GM23338 (cell line): ENCODE measurements around the gene C17orf100. TPM values are rescaled to one million over a fixed set of nuclear protein-coding genes. Genes with fewer than 3 reads are reported as not detected.
A peak's percentile ranks its signal among the peaks of the same experiment; 100 is the strongest.

ENCODE experiments used
- ATAC-seq: fragments of 200-7000 bp; cut with Tn5 transposase; 3 replicates; pipeline ENCODE4 v1.9.1; 2020
- DNase-seq: peaks from one replicate; pipeline ENCODE4 v3.0.0-alpha.2; 2015; ENCODE audit warnings: low spot score
- H2AFZ ChIP-seq: fragments of 200-600 bp; sonication (generic); 2 replicates; pipeline ENCODE4 v1.8.0; 2016; ENCODE audit warnings: antibody characterized with exemption, mild to moderate bottlenecking, moderate library complexity
- H3F3A ChIP-seq: fragments of 200-600 bp; sonication (generic); replicated peaks from 2 replicates; pipeline ENCODE4 v1.8.0; 2017; ENCODE audit warnings: antibody characterized with exemption, mixed run types, low read depth
- H3K27ac ChIP-seq: fragments of 200-600 bp; sonication (generic); 2 replicates; pipeline ENCODE4 v1.6.1; 2016; ENCODE audit warnings: low read depth
- H3K27me3 ChIP-seq: fragments of 200-600 bp; sonication (generic); 2 replicates; pipeline ENCODE4 v1.8.0; 2016; ENCODE audit warnings: mild to moderate bottlenecking, mixed run types, moderate library complexity; ENCODE audit not compliant: insufficient read depth
- H3K36me3 ChIP-seq: fragments of 200-600 bp; sonication (generic); 2 replicates; pipeline ENCODE4 v1.8.0; 2016; ENCODE audit warnings: mild to moderate bottlenecking; ENCODE audit not compliant: insufficient read depth
- H3K4me1 ChIP-seq: fragments of 200-600 bp; sonication (generic); 2 replicates; pipeline ENCODE4 v1.8.0; 2016; ENCODE audit warnings: mild to moderate bottlenecking, moderate library complexity; ENCODE audit not compliant: insufficient read depth
- H3K4me2 ChIP-seq: fragments of 200-600 bp; sonication (generic); 2 replicates; pipeline ENCODE4 v1.7.1; 2017; ENCODE audit warnings: mixed run types
- H3K4me3 ChIP-seq: fragments of 200-600 bp; sonication (generic); 2 replicates; pipeline ENCODE4 v1.6.1; 2016; ENCODE audit warnings: mixed run types
- H3K79me2 ChIP-seq: fragments of 200-600 bp; sonication (generic); replicated peaks from 2 replicates; pipeline ENCODE4 v1.8.0; 2017; ENCODE audit warnings: mild to moderate bottlenecking; ENCODE audit not compliant: insufficient read depth
- H3K9me2 ChIP-seq: fragments of 200-600 bp; sonication (generic); 2 replicates; pipeline ENCODE4 v1.8.0; 2017; ENCODE audit not compliant: insufficient read depth
- H4K20me1 ChIP-seq: fragments of 200-600 bp; sonication (generic); replicated peaks from 2 replicates; pipeline ENCODE4 v1.8.0; 2017; ENCODE audit warnings: mild to moderate bottlenecking; ENCODE audit not compliant: insufficient read depth
- H3K27ac Mint-ChIP-seq: 2 replicates; pipeline ENCODE4 v1.8.0; 2020; ENCODE audit warnings: inconsistent platforms, mild to moderate bottlenecking, moderate library complexity, mixed read lengths
- H3K27me3 Mint-ChIP-seq: 3 replicates; pipeline ENCODE4 v1.8.0; 2022; ENCODE audit warnings: low read depth, mild to moderate bottlenecking, moderate library complexity, mixed read lengths, inconsistent platforms; ENCODE audit not compliant: insufficient read depth, poor library complexity
- H3K36me3 Mint-ChIP-seq: 3 replicates; pipeline ENCODE4 v1.8.0; 2021; ENCODE audit warnings: low read depth, mild to moderate bottlenecking, inconsistent platforms, moderate library complexity, mixed read lengths
- H3K4me1 Mint-ChIP-seq: 3 replicates; pipeline ENCODE4 v1.8.0; 2020; ENCODE audit warnings: mild to moderate bottlenecking, inconsistent platforms, mixed read lengths
- H3K4me3 Mint-ChIP-seq: 3 replicates; pipeline ENCODE4 v1.8.0; 2021; ENCODE audit warnings: moderate library complexity, mild to moderate bottlenecking, inconsistent platforms, mixed read lengths
- H3K9me3 Mint-ChIP-seq: 3 replicates; pipeline ENCODE4 v1.8.0; 2020; ENCODE audit warnings: moderate library complexity, mild to moderate bottlenecking, inconsistent platforms, mixed read lengths
- CREB1 ChIP-seq: fragments of 250-450 bp; sonication (Bioruptor Pico); IDR thresholded peaks from 2 replicates; pipeline ENCODE4 v1.5.0; 2020; ENCODE audit warnings: low read depth, mild to moderate bottlenecking, moderate library complexity
- ETS1 ChIP-seq: IDR thresholded peaks from 2 replicates; pipeline ENCODE4 v1.6.1; 2016; ENCODE audit warnings: antibody characterized with exemption
- EZH2 ChIP-seq: fragments of 200-600 bp; sonication (generic); IDR thresholded peaks from one replicate; pipeline ENCODE4 v1.8.0; 2017; ENCODE audit warnings: antibody characterized with exemption, mild to moderate bottlenecking, low read depth; ENCODE audit not compliant: unreplicated experiment
- EZH2phosphoT487 ChIP-seq: fragments of 200-600 bp; sonication (generic); IDR thresholded peaks from one replicate; pipeline ENCODE4 v1.8.1; 2018; ENCODE audit warnings: antibody characterized with exemption; ENCODE audit not compliant: unreplicated experiment
- JUNB ChIP-seq: IDR thresholded peaks from one replicate; pipeline ENCODE4 v1.6.1; 2016; ENCODE audit warnings: antibody characterized with exemption; ENCODE audit not compliant: unreplicated experiment
- NANOG ChIP-seq: IDR thresholded peaks from 2 replicates; pipeline ENCODE4 v1.6.1; 2016; ENCODE audit warnings: antibody characterized with exemption, borderline replicate concordance
- POLR2AphosphoS5 ChIP-seq: IDR thresholded peaks from 2 replicates; pipeline ENCODE4 v1.6.1; 2016; ENCODE audit warnings: antibody characterized with exemption, low read depth
- REST ChIP-seq: IDR thresholded peaks from one replicate; pipeline ENCODE4 v1.6.1; 2018; ENCODE audit warnings: antibody characterized with exemption; ENCODE audit not compliant: unreplicated experiment
- STAT1 ChIP-seq: IDR thresholded peaks from one replicate; pipeline ENCODE4 v1.6.1; 2016; ENCODE audit warnings: antibody characterized with exemption; ENCODE audit not compliant: unreplicated experiment
- ZNF114 ChIP-seq: fragments of 250-450 bp; sonication (Bioruptor Pico); IDR thresholded peaks from 2 replicates; pipeline ENCODE4 v1.5.0; 2020; ENCODE audit warnings: mild to moderate bottlenecking, moderate library complexity
- ZNF331 ChIP-seq: fragments of 250-450 bp; sonication (Bioruptor Pico); IDR thresholded peaks from 2 replicates; pipeline ENCODE4 v1.5.0; 2020; ENCODE audit warnings: low read depth, mild to moderate bottlenecking, moderate library complexity
- polyA plus RNA-seq: library from polyadenylated mRNA; unstranded; fragments of >200 nt; fragmentation: Nextera tagmentation; extraction: Ambion mirVana; gene quantifications from 2 replicates; pipeline ENCODE4 v1.2.1, GENCODE V29; 2016
- total RNA-seq: library from RNA; depleted of rRNA; stranded (reverse); fragments of >200 nt; shearing (Covaris generic); gene quantifications from 2 replicates; pipeline ENCODE4 v1.2.3, GENCODE V29; 2014
- TF ChIP-seq, protein P1 (sequence below): fragments of 250-450 bp; sonication (Bioruptor Pico); IDR thresholded peaks from 2 replicates; pipeline ENCODE4 v1.5.0; 2020; ENCODE audit warnings: mild to moderate bottlenecking, moderate library complexity
- TF ChIP-seq, protein P2 (sequence below), 2 experiments: fragments of 200-600 bp in 1 of 2; sonication (generic) in 1 of 2; conservative IDR thresholded peaks; 2 replicates each; pipeline versions ENCODE4 v1.5.1 to v1.6.1; 2016 to 2017; ENCODE audit warnings: antibody characterized with exemption in 2 of 2, low read depth in 2 of 2, mild to moderate bottlenecking in 2 of 2, moderate library complexity in 1 of 2

C17orf100 gene
- total and polyA plus RNA-seq, 2 experiments from 2014 or later: 2.7 to 3.9 TPM

GRCh38 chr17:6640536-6641246 is 10.9 kb upstream of the C17orf100 start, which contains the start of the genes KIAA0753 and TXNDC17:
Gene KIAA0753 (minus strand): TSS chr17:6640711. CDS start chr17:6635103, 5,608 bp downstream.
Gene TXNDC17 (plus strand): TSS chr17:6641060. CDS start chr17:6641083, 23 bp downstream.
- peaks cover 41% of the 10 kb centered on the region for H3K79me2 ChIP-seq
- H3K4me3 Mint-ChIP-seq: peak within 1 kb of the TSS; percentile 91
- H3K36me3 Mint-ChIP-seq: peaks cover 27% of the 10 kb centered on the region
- H3K9me3 Mint-ChIP-seq: no peaks in the 10 kb centered on the region
- H3K27ac ChIP-seq: peak within 1 kb of the TSS; percentile 94
- H3K4me1 Mint-ChIP-seq: peaks cover 18% of the 10 kb centered on the region
- no peaks in the 10 kb centered on the region for H3K9me2 ChIP-seq
- H3K4me1 ChIP-seq: peaks cover 12% of the 10 kb centered on the region
- H2AFZ ChIP-seq: peak within 1 kb of the TSS; percentile 100; the same call in 1 of the 2 replicates
- peak within 1 kb of the TSS; percentile 100 for H3K27ac Mint-ChIP-seq
- peaks cover 13% of the 10 kb centered on the region for H4K20me1 ChIP-seq
- H3K4me3 ChIP-seq: peak within 1 kb of the TSS; percentile 90
- TF ChIP-seq ZNF114 (CRISPR knock-in tag) (no peak), CREB1 (CRISPR knock-in tag) (peak; percentile 12; the same call in 1 of the 2 replicates), REST (no peak), EZH2 (no peak), STAT1 (no peak), EZH2phosphoT487 (no peak), JUNB (no peak), POLR2AphosphoS5 (peak; percentile 97), NANOG (no peak), ZNF331 (CRISPR knock-in tag) (no peak), ETS1 (peak; percentile 67)
- TF ChIP-seq, protein P1, sequence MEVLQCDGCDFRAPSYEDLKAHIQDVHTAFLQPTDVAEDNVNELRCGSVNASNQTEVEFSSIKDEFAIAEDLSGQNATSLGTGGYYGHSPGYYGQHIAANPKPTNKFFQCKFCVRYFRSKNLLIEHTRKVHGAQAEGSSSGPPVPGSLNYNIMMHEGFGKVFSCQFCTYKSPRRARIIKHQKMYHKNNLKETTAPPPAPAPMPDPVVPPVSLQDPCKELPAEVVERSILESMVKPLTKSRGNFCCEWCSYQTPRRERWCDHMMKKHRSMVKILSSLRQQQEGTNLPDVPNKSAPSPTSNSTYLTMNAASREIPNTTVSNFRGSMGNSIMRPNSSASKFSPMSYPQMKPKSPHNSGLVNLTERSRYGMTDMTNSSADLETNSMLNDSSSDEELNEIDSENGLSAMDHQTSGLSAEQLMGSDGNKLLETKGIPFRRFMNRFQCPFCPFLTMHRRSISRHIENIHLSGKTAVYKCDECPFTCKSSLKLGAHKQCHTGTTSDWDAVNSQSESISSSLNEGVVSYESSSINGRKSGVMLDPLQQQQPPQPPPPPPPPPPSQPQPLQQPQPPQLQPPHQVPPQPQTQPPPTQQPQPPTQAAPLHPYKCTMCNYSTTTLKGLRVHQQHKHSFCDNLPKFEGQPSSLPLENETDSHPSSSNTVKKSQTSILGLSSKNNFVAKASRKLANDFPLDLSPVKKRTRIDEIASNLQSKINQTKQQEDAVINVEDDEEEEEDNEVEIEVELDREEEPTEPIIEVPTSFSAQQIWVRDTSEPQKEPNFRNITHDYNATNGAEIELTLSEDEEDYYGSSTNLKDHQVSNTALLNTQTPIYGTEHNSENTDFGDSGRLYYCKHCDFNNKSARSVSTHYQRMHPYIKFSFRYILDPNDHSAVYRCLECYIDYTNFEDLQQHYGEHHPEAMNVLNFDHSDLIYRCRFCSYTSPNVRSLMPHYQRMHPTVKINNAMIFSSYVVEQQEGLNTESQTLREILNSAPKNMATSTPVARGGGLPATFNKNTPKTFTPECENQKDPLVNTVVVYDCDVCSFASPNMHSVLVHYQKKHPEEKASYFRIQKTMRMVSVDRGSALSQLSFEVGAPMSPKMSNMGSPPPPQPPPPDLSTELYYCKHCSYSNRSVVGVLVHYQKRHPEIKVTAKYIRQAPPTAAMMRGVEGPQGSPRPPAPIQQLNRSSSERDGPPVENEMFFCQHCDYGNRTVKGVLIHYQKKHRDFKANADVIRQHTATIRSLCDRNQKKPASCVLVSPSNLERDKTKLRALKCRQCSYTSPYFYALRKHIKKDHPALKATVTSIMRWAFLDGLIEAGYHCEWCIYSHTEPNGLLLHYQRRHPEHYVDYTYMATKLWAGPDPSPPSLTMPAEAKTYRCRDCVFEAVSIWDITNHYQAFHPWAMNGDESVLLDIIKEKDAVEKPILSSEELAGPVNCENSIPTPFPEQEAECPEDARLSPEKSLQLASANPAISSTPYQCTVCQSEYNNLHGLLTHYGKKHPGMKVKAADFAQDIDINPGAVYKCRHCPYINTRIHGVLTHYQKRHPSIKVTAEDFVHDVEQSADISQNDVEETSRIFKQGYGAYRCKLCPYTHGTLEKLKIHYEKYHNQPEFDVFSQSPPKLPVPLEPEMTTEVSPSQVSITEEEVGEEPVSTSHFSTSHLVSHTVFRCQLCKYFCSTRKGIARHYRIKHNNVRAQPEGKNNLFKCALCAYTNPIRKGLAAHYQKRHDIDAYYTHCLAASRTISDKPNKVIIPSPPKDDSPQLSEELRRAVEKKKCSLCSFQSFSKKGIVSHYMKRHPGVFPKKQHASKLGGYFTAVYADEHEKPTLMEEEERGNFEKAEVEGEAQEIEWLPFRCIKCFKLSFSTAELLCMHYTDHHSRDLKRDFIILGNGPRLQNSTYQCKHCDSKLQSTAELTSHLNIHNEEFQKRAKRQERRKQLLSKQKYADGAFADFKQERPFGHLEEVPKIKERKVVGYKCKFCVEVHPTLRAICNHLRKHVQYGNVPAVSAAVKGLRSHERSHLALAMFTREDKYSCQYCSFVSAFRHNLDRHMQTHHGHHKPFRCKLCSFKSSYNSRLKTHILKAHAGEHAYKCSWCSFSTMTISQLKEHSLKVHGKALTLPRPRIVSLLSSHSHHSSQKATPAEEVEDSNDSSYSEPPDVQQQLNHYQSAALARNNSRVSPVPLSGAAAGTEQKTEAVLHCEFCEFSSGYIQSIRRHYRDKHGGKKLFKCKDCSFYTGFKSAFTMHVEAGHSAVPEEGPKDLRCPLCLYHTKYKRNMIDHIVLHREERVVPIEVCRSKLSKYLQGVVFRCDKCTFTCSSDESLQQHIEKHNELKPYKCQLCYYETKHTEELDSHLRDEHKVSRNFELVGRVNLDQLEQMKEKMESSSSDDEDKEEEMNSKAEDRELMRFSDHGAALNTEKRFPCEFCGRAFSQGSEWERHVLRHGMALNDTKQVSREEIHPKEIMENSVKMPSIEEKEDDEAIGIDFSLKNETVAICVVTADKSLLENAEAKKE (CRISPR knock-in tag): 0 out of 2 replicates have a peak, but pooled peaks have one; percentile 9
- TF ChIP-seq, protein P2, sequence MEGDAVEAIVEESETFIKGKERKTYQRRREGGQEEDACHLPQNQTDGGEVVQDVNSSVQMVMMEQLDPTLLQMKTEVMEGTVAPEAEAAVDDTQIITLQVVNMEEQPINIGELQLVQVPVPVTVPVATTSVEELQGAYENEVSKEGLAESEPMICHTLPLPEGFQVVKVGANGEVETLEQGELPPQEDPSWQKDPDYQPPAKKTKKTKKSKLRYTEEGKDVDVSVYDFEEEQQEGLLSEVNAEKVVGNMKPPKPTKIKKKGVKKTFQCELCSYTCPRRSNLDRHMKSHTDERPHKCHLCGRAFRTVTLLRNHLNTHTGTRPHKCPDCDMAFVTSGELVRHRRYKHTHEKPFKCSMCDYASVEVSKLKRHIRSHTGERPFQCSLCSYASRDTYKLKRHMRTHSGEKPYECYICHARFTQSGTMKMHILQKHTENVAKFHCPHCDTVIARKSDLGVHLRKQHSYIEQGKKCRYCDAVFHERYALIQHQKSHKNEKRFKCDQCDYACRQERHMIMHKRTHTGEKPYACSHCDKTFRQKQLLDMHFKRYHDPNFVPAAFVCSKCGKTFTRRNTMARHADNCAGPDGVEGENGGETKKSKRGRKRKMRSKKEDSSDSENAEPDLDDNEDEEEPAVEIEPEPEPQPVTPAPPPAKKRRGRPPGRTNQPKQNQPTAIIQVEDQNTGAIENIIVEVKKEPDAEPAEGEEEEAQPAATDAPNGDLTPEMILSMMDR (conservative IDR thresholded peaks at IDR 0.05; ENCODE audit: low read depth in 2 of 2): no peak
- DNase-seq (peak; percentile 90), ATAC-seq (peak; percentile 89)
- no peaks in the 10 kb centered on the region for H3K27me3 ChIP-seq
- peaks cover 19% of the 10 kb centered on the region for H3K27me3 Mint-ChIP-seq
- H3F3A ChIP-seq: peaks cover 12% of the 10 kb centered on the region; the same call in 1 of the 2 replicates
- peak within 1 kb of the TSS; percentile 98 for H3K4me2 ChIP-seq
- H3K36me3 ChIP-seq: peaks cover 14% of the 10 kb centered on the region; the same call in 1 of the 2 replicates
